GM18499 (cell line): ENCODE measurements around the gene OTOP1.
"Not testable (repeated sequence)": the region's sequence is repeated elsewhere in the genome, so short reads cannot be mapped to it uniquely, and the experiment has no call there.

Source experiments
- ATAC-seq: cut with Tn5 transposase; IDR thresholded peaks from one replicate; pipeline ENCODE4 v1.9.1; 2021; ENCODE audit warnings: moderate number of reproducible peaks; ENCODE audit not compliant: insufficient read depth, unreplicated experiment

Gene OTOP1

GRCh38 chr4:4233610-4234009, 6.9 kb upstream of the OTOP1 start:
- ATAC-seq, result no peak

GRCh38 chr4:4228356-4228668, 1.6 kb upstream of the OTOP1 start:
- ATAC-seq, result no peak

DNA sequence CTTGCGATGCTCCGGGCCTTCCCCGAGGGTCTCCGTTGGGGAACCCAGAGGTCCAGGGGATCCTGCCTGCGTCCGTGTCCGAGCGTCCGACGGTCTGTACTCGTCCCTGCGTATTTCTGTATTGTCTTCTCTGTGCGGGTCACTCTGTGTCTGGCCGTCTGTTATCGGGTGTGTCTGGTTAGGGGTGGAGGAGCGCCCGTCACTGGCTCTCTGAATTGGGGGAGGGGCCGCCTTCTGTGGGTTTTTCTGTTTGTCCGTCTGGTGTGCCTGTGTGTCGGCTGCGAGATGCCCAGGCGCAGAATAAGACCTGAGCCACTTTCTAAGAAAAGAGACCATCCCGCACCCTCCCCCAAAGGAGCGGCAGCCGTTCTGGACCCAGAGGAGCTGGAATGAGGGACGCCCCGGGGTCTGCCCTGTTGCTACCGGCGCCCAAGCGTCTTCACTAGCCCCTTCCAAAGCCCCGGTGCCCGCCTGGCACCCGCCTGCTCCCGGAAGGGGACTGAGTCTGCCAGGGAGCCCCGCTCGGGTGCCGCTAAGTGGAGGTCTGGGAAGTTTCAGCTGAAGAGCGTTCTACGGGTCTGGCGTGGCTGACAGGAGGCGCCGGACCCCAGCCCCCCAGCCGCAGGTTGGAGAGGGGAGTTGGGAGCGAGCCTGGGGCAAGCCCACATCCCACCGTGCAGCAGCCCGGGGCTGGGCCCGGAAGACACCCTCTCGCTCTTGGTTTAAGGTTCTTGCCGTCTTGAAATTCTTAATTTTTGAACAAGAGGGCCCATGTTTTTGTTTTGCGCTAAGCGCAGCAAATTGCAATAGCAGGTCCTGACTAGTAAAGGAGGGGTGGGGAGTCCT, 1.0 kb upstream of the OTOP1 start:
- ATAC-seq, result no peak

DNA sequence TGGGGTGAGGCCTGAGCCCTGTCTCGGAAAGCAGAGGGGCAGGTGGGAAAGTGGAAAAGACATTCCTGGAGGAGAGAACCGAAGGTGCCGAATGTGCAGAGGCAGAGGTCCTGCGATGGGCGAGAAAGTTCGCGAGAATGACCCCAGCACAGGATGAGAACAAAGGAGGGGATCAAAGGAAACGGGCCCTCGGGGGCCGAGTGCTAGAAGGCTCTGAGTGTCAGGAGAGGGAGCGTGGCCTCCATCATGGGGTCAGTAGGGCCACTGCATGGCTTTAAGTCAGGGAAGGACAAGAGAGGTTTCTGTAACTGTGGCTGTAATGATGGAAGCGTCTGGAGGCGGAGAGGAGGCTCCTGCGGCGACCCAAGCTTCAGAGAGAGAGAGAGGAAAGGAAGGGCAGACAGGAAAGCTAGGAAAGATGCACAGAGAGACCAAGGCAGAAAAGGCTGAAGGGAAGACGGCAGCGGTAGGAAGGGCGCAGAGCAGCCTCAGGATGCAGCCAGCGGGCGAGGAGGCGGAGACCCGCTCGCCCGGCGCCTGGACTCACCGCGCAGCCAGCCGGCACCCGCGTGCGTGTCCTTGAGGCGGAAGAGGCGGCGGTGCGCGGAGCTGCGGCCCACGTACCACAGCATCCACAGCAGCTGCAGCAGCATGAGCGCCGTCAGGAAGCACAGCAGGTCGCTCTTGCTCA, 669 bp downstream of the OTOP1 start:
- ATAC-seq, result no peak

GRCh38 chr4:4217113-4217512, 9.6 kb downstream of the OTOP1 start:
- no peak for ATAC-seq

GRCh38 chr4:4216648-4217047, 10.1 kb downstream of the OTOP1 start:
- no peak for ATAC-seq

GRCh38 chr4:4213674-4214073, 13.1 kb downstream of the OTOP1 start:
- ATAC-seq, result not testable (repeated sequence)

GRCh38 chr4:4206204-4206603, 20.5 kb downstream of the OTOP1 start:
- ATAC-seq, result no peak

- ATAC-seq, result no peak
Measured at GRCh38 chr4:4204401-4204745, 22.4 kb downstream of the OTOP1 start.

- no peak for ATAC-seq
Measured at GRCh38 chr4:4203688-4204400, 22.9 kb downstream of the OTOP1 start.

GRCh38 chr4:4202510-4202909, 24.2 kb downstream of the OTOP1 start:
- ATAC-seq, result no peak

GRCh38 chr4:4200624-4201023, 26.1 kb downstream of the OTOP1 start:
- ATAC-seq, result no peak

GRCh38 chr4:4195354-4195753, 31.4 kb downstream of the OTOP1 start:
- ATAC-seq, result no peak

GRCh38 chr4:4188557-4188956, 38.2 kb downstream of the OTOP1 start:
- not testable (repeated sequence) for ATAC-seq

DNA sequence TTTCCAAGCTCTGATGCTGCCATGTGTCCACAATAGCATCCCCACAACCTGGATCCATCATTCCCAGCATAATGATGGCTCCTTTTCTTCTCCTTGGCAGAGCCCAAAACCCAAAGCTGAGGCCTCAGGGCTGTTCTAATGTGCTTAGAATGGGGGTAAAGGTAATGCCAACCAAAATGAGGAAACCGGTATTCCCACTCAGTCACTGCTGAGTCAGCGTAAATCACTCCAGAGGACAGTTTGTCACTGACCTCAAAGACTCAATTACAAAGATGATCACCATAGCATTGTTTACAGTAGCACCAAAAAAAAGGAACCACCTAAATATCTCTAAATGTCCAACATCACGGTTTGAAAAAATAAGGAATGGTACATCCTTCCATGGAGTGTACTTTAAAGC, 41.2 kb downstream of the OTOP1 start:
- ATAC-seq, result no peak

GRCh38 chr4:4182835-4183568, 43.7 kb downstream of the OTOP1 start:
- ATAC-seq, result no peak

GRCh38 chr4:4170596-4171150, 56.1 kb downstream of the OTOP1 start:
- ATAC-seq, result no peak

DNA sequence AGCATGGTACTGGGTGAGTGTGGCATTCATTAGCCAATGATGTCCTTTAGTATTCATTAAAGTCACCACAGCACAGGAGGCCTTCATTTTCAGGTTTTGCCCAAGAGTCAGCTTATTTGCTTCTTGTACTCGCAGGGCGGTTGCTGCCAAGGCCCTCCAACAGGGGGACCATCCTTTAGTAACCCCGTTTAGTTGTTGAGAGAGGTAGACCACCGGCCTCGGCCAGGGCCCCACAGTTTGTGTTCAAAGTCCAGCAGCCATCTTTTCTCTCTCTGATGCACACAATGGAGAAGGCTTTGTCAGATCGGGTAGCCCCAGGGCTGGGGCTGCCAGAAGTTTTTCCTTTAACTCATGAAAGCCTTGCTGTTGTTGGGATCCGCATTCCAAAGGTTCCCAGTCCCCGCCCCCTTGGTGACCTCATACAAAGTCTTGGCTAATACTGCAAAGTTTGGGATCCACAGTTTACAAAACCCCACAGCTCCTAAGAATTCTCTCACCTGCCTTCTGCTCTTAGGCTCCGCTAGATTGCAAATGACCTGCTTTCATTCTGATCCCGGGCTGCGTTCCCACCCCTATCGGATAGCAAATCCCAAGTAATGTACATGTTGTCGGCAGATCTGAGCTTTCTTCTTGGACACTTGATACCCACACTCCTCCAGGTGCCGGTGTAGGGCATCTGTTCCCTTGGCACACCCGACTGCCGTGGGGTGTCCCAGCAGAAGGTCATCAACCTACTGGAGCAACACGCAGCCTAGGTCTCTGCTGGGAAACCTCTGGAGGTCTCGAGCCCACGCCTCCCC, 58.5 kb downstream of the OTOP1 start:
- not testable (repeated sequence) for ATAC-seq

- not testable (repeated sequence) for ATAC-seq
Measured at GRCh38 chr4:4166986-4167385, 59.7 kb downstream of the OTOP1 start.
